Measurements from ENCODE around the gene KMT5B.

The KMT5B gene

DNA sequence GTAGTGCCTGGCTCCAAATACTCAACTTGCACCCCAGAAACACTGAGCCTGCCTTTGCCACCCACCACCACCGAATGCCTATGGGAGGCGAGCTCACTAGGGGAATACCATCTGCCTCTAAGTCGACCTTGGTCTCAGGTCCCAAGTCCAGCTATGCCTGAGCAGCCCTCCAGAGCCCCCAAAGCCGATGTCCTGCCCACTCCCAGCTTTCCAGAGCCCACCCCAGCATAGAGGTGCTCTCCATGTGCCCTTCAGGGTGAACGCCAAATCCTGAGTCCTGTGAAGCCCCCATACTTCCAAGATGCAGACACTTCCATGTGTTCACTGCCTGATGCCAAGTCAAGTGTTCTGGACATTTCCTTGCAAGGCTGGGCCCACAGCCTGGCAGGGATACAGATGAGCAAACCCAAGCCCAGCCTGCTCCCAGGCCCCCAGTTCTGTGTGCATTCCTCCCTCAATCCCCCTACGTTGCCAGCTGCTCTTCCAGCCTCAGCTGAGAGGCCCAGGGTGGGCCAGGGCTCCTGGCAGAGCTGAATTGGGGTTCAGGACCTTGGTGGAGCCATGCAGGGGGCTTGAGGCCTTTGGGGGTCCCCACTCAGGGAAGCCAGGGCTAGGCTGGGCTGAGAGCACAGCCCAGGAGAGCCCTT lies 2.6 kb upstream of the KMT5B start:
- DNase-seq = no peak

DNA sequence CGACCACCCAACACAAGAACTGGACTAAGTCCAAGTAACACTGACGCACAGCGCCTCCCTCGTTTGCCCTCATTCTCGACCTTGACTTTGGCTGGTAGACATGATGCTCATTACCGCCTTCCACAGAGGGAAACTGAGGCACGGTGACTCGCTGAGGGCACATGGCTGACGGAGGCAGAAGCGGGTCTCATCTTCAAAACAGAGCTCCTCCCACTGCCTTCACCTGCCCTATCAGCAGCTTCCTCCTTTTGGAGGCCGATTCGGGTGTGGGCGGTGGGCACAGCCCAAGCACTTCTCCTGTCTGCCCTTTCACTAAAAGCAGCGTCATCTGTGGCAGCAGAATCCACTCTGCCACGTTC lies 2.0 kb upstream of the KMT5B start:
- no peak for DNase-seq

DNA sequence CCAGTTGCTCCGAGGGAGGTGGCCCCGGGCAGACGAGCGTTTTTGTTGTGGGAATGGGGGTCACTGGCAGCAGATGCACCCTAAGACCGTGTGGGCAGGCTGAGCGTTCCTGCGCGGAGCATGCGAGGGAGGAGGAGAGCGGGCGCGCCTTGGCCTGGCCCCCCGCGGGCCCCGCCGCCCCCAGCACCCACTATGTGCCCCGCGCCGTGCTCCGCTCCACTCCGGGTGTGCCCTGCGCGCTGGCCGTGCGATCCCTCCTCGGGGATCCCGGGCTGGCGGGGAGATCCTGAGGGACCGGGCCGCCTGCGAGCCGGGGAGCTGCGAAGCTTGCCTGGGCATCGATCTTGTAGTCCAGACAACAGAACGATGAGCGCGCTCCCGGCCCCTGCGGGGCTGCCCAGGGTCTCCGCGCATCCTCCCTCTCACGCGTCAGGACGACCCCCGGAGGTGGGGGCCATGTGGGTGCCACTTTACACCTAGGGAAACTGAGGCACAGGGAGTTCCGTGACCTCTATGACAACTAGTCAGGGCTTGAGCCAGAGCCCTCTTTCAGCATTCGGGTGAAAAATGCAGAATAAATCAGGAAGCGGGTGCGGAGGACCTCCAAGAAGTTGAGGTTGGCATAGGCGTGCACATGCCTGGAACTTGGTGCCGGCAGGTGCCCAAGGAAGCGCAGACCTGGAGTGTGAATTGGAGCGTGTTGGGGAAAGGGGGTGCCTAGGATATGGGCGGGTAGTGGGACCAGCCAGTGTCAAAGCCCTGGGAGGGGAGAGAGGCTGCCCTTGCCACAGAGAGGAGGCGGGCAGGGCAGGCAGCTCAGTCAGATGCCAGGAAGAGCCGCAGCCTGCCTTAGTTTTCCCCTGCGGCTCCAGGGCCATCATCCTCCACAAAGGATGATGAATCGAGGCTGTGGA lies 1.3 kb upstream of the KMT5B start:
- no peak for DNase-seq

DNA sequence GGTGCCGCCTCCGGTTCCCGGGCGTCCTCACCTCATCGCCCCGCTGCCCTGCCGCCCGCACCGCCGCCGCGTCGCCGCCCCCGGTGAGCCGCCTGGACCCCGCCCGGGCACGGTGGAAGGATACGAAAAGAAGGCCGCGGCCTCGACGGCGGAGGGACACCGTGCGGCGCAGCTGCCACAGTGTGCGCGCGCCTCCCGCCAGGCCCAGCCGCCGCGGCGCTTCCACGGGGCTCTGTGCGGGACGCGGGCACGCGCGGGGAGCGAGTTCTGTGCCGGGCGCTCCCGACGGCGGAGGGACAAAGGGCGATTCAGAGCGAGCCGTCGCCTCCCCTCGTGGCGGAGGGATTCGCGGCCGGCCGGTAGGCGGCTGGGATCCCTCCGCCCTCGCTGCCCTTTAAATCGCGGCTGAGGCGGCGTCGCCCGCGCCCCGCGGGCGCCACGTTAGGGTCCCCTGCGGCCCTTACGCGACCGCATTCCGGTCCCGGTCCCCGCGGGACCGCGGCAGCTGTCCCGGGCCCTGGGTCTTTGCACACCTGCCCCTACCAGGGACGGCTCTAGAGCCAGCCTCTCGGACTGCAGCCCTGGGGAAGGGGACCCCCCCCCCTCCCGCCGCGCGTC lies 568 bp upstream of the KMT5B start:
- peak; percentile 79 for DNase-seq

DNA sequence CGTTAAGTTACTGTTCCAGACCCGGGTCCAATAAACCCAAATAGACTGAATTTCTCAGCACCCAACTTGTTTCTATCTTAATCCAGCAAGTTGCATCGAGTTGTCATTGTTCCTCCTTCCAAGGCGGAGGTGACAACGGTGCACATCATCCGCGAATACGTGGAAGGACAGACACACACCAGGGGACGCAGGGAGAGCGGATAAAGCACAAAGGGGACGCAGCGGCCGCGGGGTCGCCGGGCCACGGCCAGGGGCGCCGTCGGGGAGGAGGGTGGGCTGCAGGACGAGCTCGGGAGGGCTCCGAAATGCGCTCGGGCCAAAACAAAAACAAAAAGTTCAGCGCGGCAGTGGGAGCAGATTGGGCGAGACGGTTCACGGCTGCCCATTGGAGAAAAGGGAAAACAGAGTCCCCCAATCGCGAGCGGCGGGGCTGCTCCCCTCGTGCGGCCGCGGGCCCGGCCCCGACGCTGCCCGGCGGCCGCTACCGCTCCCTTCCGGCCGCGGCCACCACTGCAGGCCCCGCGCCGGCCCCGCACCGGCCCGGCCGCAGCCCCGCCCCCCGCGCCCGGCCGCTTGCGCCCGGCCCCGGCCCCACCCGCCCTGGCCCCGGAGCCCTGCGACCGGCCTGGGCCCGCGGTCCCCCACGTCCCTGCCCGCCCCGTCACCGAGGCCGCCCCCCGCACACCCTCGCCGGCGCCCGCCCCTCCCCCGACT lies 518 bp downstream of the KMT5B start:
- peak; percentile 41 for DNase-seq

DNA sequence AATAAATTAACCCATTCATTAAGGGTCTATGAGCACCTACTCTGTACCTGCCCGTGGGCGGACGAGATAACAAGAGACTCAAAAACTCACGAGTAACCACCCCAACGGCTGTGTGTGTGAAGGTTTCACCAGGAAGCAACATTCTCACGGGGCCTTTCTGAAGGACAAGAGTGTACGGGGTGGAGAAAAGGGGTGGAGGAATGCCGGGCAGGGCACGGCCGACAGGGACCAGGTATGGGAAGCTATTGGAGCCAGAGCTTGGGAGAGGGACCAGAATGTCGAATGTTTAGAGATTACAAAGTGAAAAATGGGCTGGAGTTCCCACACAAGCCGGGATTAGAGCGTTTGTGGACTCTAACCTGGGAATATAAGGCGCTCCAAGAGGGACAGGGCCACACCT lies 1.6 kb downstream of the KMT5B start:
- no peak for DNase-seq

DNA sequence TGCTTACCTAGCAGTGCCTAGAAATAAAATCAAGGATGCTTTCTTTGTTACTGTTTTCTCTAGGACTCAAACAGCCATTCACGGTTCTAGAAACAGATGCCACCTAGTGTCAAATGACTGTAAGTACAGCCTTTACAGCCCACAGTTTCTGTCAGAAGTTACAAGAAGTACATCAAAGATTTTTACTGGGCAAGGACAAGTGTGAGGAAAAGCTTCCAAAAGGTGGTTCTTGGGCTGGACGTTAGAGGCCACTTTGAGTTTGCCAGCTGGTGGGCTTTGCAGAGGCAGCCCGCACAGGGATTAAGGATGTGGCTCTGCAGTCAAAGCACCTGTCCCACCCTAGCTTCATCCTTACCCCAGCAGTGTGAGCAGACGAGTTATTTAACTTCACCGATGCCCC lies 6.9 kb downstream of the KMT5B start:
- no peak for DNase-seq

DNA sequence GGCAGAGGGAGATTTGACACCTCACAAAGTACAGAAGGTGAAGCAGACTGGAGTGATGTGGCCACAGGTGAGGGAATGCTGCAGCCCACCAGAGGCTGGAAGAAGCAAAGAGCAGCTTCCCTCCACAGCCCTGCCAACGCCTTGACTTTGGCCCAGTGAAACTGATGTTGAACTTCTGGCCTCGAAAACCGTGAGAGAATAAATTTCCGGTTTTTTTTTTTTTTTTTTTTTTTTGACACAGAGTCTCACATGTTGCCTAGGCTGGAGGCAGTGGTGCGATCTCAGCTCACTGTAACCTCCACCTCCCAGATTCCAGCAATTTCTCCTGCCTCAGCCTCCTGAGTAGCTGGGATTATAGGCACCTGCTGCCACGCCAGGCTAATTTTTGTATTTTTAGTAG lies 8.7 kb downstream of the KMT5B start:
- DNase-seq = no peak

DNA sequence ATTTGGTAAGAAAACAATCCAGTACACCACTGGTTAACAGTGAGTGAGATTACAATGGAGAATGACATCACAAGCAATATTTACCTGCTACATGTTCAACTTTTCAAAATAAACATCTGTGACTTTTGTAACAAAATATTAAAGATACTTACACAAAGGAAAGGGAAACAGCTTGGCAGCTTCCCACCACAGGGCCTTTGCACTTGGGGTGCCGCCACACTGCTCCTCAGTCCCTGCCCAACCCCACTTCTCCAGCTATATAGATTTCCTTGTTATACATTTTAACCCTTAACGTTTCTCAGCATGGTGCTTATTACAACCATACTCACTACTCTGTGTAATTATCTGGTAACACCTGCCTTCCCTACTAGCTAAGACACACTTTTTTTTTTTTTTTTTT lies 10.9 kb downstream of the KMT5B start:
- DNase-seq = no peak

DNA sequence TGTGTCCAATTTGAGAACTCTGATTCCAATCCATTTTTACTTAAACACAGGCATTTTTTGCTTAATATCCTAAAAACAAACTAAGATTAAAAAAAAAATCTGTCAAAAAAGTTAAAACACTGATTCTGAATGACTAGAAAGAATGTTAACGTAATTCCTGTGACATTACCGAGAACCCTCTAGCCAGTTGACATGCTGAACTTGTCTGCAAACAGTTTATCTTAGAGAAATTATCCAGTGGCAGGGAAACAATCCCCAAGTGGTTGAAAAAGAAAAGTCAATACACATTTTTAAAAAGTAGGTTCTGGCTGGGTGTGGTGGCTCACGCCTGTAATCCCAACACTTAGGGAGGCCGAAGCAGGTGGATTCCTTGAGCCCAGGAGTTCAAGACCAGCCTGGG lies 11.6 kb downstream of the KMT5B start:
- DNase-seq = no peak

DNA sequence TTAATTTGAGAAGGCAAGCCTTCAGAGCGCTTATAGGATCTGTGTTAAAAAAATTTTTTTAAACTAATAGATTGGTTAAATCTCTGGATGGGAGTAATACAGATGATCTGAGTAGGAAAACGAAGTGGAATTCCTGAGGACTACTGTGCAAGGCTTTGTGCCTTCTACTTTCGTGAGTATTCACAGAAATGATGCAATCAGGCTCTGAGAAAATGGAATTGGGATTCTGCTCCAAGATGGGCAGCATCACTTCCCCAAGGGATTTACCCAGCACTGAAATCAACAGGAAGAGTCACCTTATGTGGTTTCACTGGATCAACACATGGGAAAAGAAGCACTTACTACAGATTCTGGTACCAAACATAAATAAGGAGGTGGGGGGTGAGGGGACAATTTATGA lies 12.5 kb downstream of the KMT5B start:
- DNase-seq = no peak

DNA sequence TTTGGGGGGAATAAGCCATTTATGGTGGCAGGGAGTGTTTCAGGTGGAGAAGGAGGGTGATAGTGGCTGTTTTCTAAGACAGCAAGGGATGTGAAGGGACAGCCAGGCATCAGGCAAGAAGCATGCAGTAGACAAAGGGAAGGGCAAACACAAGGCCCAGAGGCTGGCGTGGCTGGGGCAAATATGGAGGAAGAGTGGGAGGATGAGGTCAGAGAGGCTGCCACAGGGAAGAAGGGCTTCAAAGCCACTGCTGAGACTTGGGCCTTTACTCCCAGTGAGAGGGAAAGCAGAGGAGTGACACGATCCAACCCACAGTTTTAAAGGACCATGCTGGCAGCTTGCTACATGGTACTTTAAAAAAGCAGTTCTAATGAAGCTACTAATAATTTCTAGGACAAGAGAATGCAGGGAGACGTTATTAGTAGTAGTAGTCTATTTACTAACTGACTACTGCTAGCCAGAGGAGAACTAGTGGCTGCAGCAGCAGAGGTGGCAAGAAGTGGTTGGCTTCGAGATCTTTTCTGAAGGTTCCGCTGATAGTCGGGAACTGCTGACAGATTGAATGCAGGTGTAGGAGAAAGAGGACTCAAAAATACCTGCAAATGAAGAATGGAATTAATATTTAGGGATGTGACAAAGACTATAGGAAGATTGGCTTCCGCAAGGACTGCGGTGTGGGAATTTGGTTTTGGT lies 13.7 kb downstream of the KMT5B start:
- no peak for DNase-seq

DNA sequence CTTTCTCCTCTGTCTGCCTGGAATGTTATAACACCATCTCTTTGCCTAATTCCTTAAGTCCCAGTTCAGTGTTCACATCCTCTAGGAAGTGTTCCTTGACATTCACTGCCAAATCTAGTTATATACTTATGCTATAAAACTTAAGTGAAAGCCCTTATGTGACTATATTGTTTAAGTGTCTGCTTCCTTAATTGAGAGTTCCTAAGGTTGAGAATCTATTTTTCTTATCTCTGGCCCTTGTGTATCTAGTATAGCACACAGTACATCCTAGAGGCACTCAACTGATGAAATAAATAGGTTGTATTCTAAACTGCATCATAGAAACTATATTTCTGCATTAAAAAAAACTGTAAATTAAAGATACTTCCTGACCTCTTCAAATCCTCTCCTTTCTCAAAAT lies 16.9 kb downstream of the KMT5B start:
- no peak for DNase-seq

DNA sequence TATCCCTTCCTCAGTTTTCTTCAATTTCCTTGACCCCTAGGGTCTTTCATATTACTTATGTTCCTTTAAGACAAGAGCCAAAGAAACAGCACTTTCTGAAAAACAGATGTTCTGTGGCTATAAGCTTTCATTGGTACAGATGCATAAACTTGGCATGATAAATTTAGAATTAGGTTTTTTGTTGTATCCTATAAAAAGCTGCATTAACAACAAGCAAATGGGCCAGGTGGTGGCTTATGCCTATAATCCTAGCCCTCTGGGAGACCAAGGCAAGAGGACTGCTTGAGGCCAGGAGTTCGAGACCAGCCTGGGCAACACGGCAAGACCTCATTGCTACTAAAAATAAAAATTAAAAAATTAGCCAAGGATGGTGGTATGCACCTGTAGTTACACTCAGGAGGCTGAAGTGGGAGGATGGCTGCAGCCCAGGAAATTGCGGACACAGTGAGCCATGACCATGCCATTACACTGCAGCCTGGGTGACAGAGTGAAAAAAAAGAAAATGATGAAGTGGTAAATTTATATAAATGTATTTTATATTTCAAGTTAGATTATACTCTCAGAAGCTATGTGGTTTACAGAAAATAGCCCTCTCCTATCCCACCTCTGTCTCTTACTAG lies 18.3 kb downstream of the KMT5B start:
- no peak for DNase-seq

DNA sequence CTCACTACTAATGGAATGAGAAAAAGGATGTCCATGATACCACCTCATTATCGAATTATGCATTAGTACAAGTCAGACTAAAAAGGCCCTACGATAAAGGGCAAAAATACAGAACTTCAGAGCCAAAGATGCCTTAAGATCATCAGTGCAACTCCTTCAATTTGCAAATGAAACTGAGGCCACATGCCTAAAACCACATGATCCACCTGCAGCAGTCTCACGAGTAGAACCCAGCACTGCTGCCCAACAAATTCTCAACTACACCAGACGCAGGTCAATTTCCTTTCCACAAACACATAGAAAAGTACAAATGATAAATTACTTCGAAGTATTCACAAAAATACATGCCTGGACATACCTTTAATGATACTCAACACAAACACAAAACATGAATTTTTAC lies 20.1 kb downstream of the KMT5B start:
- DNase-seq = no peak

DNA sequence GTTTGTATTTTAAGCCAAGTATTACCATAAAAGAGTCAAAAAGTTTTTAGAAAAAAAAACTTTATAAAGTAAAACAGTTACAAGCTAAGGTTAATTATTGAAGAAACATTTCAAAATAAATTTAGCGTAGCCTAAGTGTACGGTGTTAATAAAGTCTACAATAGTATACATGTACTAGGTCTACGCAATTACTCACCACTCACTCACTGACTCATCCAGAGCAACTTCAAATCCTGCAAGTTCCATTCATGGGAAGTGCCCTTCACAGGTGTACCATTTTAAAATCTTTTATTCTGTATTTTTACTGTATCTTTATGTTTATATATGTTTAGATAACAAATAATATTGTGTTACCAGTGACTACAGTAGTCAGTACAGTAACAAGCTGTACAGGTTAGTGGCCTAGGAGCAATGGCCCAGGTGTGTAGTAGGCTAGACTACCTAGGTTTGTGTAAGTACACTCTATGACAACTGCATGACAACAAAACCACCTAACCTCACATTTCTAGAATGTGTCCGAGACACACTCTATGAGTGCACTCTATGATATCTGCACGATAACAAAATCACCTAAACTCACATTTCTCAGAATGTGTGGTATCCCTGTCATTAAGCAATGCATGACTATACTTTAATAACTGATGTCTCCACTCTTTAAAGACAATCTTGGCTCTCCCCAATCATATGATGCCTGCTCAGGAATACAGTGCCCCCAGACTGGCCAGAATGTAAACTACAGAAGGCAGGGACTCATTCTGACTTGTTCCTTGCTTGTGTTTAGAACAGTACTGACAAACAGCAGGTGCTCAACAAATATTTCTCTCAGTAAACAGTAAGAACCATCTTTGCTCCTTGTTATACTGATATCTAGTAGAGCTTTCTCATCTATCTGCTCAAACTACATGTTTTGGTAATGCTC lies 21.2 kb downstream of the KMT5B start:
- no peak for DNase-seq

DNA sequence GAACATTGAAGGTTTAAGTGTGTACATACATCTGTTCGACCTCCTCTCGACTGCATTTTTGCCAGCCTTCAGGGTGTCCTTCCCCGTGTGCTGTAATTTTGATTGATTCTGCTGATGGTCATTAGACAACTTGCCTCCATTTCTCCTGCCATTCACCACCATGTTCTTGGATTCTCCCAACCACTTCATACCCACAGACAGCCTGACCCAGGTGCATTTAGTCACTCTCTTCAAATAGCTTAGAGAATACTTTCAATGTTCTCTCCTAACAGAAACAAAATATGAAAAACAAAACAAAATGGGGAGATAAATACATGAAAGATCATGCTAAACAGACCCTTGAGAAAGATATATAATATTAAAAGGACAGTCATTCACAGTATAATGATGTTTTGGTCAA lies 23.2 kb downstream of the KMT5B start:
- no peak for DNase-seq

DNA sequence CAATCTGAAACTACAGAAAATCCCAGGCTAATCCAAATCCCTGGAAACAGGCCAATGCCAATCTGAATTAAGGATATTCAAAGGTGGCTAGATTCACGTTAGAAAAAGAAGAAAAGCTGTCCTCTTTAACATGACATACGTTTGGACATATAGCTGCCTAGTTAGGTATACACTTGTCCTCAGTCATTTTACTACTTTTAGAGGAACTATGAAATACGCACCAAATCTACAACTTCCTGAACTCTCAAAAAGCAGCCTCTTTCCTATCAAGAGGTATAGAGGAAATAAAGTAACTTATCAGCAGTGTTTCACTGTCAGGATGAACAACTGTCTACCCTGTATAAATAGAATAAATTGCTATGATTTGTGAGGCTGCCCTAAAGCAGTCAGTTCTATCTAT lies 24.0 kb downstream of the KMT5B start:
- DNase-seq = no peak

DNA sequence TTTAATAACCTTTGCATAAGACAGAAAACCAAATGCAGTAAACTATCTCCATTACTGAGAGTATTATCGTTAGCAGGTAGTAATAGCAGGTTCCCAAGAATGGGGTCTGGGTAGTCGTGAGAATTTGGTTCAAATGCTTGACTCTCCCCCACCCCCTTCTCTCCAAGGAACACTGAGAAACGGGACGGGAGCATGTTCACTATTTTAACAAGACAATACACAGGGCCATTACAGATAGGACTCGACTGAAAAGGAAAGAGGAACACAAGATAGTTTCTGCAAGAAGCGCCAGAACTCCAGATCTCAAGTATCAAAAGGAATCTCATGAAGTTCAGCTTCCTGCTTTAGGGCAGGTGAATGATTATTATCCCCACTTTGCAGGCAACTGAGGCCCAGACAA lies 27.0 kb downstream of the KMT5B start:
- DNase-seq = no peak

DNA sequence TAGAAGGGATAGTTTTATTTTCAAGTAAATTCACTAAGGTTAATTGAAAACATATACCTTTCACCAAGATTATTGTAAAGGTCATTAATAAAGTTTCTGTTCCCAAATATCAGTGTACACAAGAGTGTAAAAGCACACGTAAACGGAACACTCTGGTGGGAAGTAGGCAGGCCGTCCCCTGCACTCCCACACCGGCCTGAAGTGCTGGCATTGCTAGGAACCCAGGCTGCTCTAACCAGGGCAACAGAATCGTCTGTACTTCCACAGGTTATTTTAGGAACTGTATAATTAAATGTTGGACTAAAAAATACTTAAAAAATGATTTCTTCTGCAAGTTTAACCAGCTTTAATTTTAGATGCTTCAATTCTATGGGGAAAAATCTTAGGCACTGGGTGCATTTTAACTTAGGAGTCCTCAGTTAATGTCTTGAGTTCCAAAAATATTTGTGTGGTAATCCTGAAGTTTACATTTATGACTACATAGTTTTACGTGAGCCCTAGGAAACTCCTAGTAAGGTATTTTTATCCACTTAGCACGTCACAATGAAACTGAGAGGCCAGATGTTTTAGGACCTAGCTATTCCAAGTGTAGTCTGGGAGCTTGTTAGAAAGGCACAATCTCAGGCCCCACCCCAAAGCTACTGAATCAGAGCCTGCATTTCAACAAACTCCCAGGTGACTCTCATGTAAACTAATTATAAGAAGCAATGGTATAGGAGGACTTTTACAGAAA lies 31.2 kb downstream of the KMT5B start:
- DNase-seq = no peak

DNA sequence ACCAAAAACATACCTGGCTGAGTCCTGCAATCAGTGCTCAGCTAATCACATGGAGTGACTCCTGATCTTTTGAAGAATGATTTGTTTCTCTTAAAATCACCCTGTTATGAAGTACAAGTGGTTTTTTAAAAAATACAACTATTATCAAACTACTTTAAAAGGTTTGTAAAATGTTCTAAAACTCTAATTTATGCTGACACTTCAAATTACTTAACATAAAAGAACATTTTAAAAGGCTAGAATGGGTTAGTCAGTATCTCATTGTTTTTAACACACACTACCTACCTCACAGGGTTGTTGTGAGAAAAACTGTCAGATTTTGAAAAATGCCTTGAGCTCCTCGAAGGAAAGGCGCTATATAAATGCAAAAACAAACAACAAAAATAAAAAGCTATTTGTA lies 33.2 kb downstream of the KMT5B start:
- DNase-seq = no peak
